Endothelial cell (in vitro differentiated cells): ENCODE measurements around the gene FUZ. TPM values are rescaled to one million over a fixed set of nuclear protein-coding genes. Genes with fewer than 3 reads are reported as not detected.

Experiments
- DNase-seq: peaks from one replicate; pipeline ENCODE4 v3.0.0; 2021; ENCODE audit warnings: low spot score
- H3K27ac Mint-ChIP-seq: one replicate; pipeline ENCODE4 v1.8.0; 2021; ENCODE audit warnings: mixed read lengths, inconsistent platforms; ENCODE audit not compliant: unreplicated experiment
- H3K27me3 Mint-ChIP-seq: one replicate; pipeline ENCODE4 v1.8.0; 2021; ENCODE audit warnings: mild to moderate bottlenecking, moderate library complexity, mixed read lengths, inconsistent platforms; ENCODE audit not compliant: unreplicated experiment
- H3K36me3 Mint-ChIP-seq: one replicate; pipeline ENCODE4 v1.8.0; 2021; ENCODE audit warnings: mild to moderate bottlenecking, low read depth, mixed read lengths, inconsistent platforms; ENCODE audit not compliant: unreplicated experiment
- H3K4me1 Mint-ChIP-seq: one replicate; pipeline ENCODE4 v1.8.0; 2021; ENCODE audit warnings: mild to moderate bottlenecking, mixed read lengths, inconsistent platforms; ENCODE audit not compliant: unreplicated experiment
- H3K4me3 Mint-ChIP-seq: one replicate; pipeline ENCODE4 v1.8.0; 2021; ENCODE audit warnings: mild to moderate bottlenecking, mixed read lengths, inconsistent platforms; ENCODE audit not compliant: unreplicated experiment
- H3K9me3 Mint-ChIP-seq: one replicate; pipeline ENCODE4 v1.8.0; 2021; ENCODE audit warnings: mixed read lengths, inconsistent platforms; ENCODE audit not compliant: unreplicated experiment
- CTCF ChIP-seq: fragments of 200-600 bp; sonication (generic); IDR thresholded peaks from one replicate; pipeline ENCODE4 v1.5.0; 2021; ENCODE audit warnings: antibody characterized with exemption; ENCODE audit not compliant: unreplicated experiment
- microRNA-seq: library from miRNA; unstranded; fragments of <30 nt; microRNA quantifications from one replicate; pipeline ENCODE4, GENCODE V29; 2020; ENCODE audit not compliant: unreplicated experiment
- total RNA-seq: library from RNA; stranded (reverse); fragmentation: NEBNext Ultra II Directional; extraction: Animal tissue kit (Norgen Biotek cat#: 25700); gene quantifications from one replicate; pipeline ENCODE4 v1.2.1, GENCODE V29; 2021; ENCODE audit not compliant: unreplicated experiment

FUZ gene
- total RNA-seq, 1 donor from 2014 or later = 15.6 TPM

GRCh38 chr19:49761249-49761624 is 51.9 kb downstream of the FUZ start:
- no peak overlapping the region for H3K4me3 Mint-ChIP-seq

GRCh38 chr19:49758292-49758691 is 54.8 kb downstream of the FUZ start:
- Mint-ChIP-seq H3K27me3 (peaks cover 6% of the 10 kb centered on the region), H3K9me3 (no peaks in the 10 kb centered on the region), H3K4me1 (peaks cover 7% of the 10 kb centered on the region), H3K4me3 (no peak overlapping the region), H3K36me3 (peaks cover 3% of the 10 kb centered on the region), H3K27ac (no peak overlapping the region)
- TF ChIP-seq CTCF = no peak
- no peak for DNase-seq

More at GRCh38 chr19:49761249-49761624, 51.9 kb downstream of the FUZ start:
- Mint-ChIP-seq H3K4me1 (peaks cover 7% of the 10 kb centered on the region), H3K27me3 (peaks cover 12% of the 10 kb centered on the region), H3K36me3 (no peaks in the 10 kb centered on the region), H3K9me3 (no peaks in the 10 kb centered on the region), H3K27ac (peak overlapping the region; percentile 36)
- no peak for DNase-seq
- no peak for TF ChIP-seq CTCF

Small RNA genes within 50 kb of the gene (microRNA-seq; reads per million reads assigned to microRNA genes)
- 8.1 reads per million, percentile 56 among the genes with 10 or more reads in this experiment for gene MIR4749
- gene MIR6799 = 6.1 reads per million, percentile 52 among the genes with 10 or more reads in this experiment
- gene MIR6800 = 3.2 reads per million, percentile 39 among the genes with 10 or more reads in this experiment

Other genes starting within 250 kb of the FUZ start
- 76.3 TPM for gene NOSIP, start 232.7 kb downstream of the FUZ start, total RNA-seq
- gene PRRG2, start 232.0 kb downstream of the FUZ start, total RNA-seq = 2.4 TPM
- 38.8 TPM for gene PRR12, start 222.1 kb downstream of the FUZ start, total RNA-seq
- 23.9 TPM for gene RRAS, start 173.1 kb downstream of the FUZ start, total RNA-seq
- gene SCAF1, start 171.1 kb downstream of the FUZ start, total RNA-seq = 90.3 TPM
- gene IRF3, start 147.4 kb downstream of the FUZ start, total RNA-seq = 76.1 TPM
- gene BCL2L12, start 147.4 kb downstream of the FUZ start, total RNA-seq = 50.1 TPM
- gene PRMT1, start 136.0 kb downstream of the FUZ start, total RNA-seq = 175 TPM
- 5.3 TPM for gene ADM5, start 123.7 kb downstream of the FUZ start, total RNA-seq
- 94.1 TPM for gene CPT1C, start 122.2 kb downstream of the FUZ start, total RNA-seq
- gene TSKS, start 50.0 kb downstream of the FUZ start, total RNA-seq = not detected
- 191 TPM for gene AP2A1, start 46.3 kb downstream of the FUZ start, total RNA-seq
- 117 TPM for gene MED25, start 5.0 kb upstream of the FUZ start, total RNA-seq
- gene PTOV1, start 37.9 kb upstream of the FUZ start, total RNA-seq = 231 TPM
- gene PNKP, start 54.3 kb upstream of the FUZ start, total RNA-seq = 96.0 TPM
- gene AKT1S1, start 64.1 kb upstream of the FUZ start, total RNA-seq = 48.2 TPM
- 36.8 TPM for gene TBC1D17, start 64.4 kb upstream of the FUZ start, total RNA-seq
- gene IL4I1, start 83.6 kb upstream of the FUZ start, total RNA-seq = 0.90 TPM
- 15.8 TPM for gene ATF5, start 115.9 kb upstream of the FUZ start, total RNA-seq
- gene NUP62, start 116.2 kb upstream of the FUZ start, total RNA-seq = 60.9 TPM
- gene SIGLEC11, start 147.9 kb upstream of the FUZ start, total RNA-seq = not detected
- gene VRK3, start 212.1 kb upstream of the FUZ start, total RNA-seq = 51.2 TPM
- 10.9 TPM for gene ZNF473, start 212.7 kb upstream of the FUZ start, total RNA-seq